SJCRH30 (cell line): ENCODE results near the gene LRGUK. TPM values are rescaled to one million over a fixed set of nuclear protein-coding genes. Genes with fewer than 3 reads are reported as not detected.
"Not testable (repeated sequence)": the region's sequence is repeated elsewhere in the genome, so short reads cannot be mapped to it uniquely, and the experiment has no call there.

Source experiments
- DNase-seq, 2 experiments: peaks; one replicate each; pipeline ENCODE4 v3.0.0-alpha.2; 2015 to 2020
- H3K27ac ChIP-seq: fragments of 250-450 bp; sonication (Bioruptor Pico); 2 replicates; pipeline ENCODE4 v1.5.1; 2020; ENCODE audit warnings: mild to moderate bottlenecking, moderate library complexity
- H3K27me3 ChIP-seq: fragments of 250-450 bp; sonication (Bioruptor Pico); 2 replicates; pipeline ENCODE4 v1.5.1; 2020; ENCODE audit warnings: mild to moderate bottlenecking, moderate library complexity
- H3K36me3 ChIP-seq: fragments of 250-450 bp; sonication (Bioruptor Pico); 2 replicates; pipeline ENCODE4 v1.5.1; 2020; ENCODE audit warnings: mild to moderate bottlenecking, moderate library complexity
- H3K4me1 ChIP-seq: fragments of 250-450 bp; sonication (Bioruptor Pico); 2 replicates; pipeline ENCODE4 v1.5.1; 2020; ENCODE audit warnings: mild to moderate bottlenecking, moderate library complexity
- H3K4me3 ChIP-seq: fragments of 250-450 bp; sonication (Bioruptor Pico); 2 replicates; pipeline ENCODE4 v1.5.1; 2020; ENCODE audit warnings: mild to moderate bottlenecking, moderate library complexity
- H3K9me3 ChIP-seq: fragments of 250-450 bp; sonication (Bioruptor Pico); replicated peaks from 2 replicates; pipeline ENCODE4 v1.5.1; 2020; ENCODE audit warnings: mild to moderate bottlenecking, moderate library complexity
- total RNA-seq: library from RNA; depleted of rRNA; stranded (reverse); fragments of >200 nt; shearing (Covaris generic); gene quantifications from 2 replicates; pipeline ENCODE4 v1.2.3, GENCODE V29; 2014

The LRGUK gene
- total RNA-seq, 1 experiment from 2014 or later, result 0.04 TPM

DNA sequence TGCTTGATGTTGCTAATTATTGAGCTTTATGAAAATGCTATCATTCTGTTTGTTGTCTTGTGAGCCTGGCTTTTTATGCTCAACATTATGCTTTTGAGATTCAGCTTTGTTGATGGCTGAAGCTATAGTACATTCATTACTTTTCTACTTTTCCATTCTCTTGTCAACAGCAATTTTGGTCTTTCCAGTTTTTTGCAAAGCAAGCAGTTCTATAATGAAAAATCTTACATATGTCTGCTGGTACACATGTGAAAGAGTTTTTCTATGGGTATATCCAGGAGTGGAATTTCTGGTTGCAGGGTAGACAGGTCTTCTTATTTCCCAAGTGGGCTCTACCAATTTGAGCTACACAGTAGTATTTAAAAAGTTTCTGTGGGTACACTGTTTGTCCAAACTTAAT is 152.8 kb downstream of the LRGUK start:
- no peak overlapping the region for H3K27ac ChIP-seq
- H3K36me3 ChIP-seq, result no peaks in the 10 kb centered on the region
- no peaks in the 10 kb centered on the region for H3K9me3 ChIP-seq
- no peaks in the 10 kb centered on the region for H3K27me3 ChIP-seq
- H3K4me3 ChIP-seq, result no peak overlapping the region
- H3K4me1 ChIP-seq, result no peaks in the 10 kb centered on the region
- no peak for DNase-seq

DNA sequence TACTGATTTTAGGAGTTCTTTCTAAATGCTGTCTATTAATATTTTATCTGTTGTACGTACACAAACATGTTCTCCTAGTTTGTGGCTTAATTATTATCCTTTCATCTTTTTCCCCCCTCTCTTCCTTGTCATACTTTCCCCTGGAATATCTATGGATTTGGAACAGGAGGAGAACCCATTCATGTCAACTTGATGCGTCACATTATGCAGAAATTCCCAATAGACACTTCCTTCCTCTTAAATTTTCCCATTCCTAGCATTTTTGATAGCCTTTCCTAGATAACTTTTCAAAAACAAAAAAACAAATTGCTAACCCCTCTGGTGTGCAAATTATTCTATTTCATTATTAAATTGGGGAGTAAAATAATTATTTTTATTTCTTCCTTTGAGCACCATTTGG is 153.4 kb downstream of the LRGUK start:
- no peak overlapping the region for H3K4me3 ChIP-seq
- H3K27ac ChIP-seq, result no peak overlapping the region
- H3K36me3 ChIP-seq, result no peaks in the 10 kb centered on the region
- no peaks in the 10 kb centered on the region for H3K9me3 ChIP-seq
- DNase-seq, result no peak
- H3K27me3 ChIP-seq, result no peaks in the 10 kb centered on the region
- no peaks in the 10 kb centered on the region for H3K4me1 ChIP-seq

GRCh38 chr7:134284011-134284410 is 156.9 kb downstream of the LRGUK start:
- no peaks in the 10 kb centered on the region for H3K4me1 ChIP-seq
- H3K27ac ChIP-seq, result no peak overlapping the region
- no peaks in the 10 kb centered on the region for H3K9me3 ChIP-seq
- H3K27me3 ChIP-seq, result no peaks in the 10 kb centered on the region
- no peaks in the 10 kb centered on the region for H3K36me3 ChIP-seq
- DNase-seq, result no peak
- H3K4me3 ChIP-seq, result no peak overlapping the region

DNA sequence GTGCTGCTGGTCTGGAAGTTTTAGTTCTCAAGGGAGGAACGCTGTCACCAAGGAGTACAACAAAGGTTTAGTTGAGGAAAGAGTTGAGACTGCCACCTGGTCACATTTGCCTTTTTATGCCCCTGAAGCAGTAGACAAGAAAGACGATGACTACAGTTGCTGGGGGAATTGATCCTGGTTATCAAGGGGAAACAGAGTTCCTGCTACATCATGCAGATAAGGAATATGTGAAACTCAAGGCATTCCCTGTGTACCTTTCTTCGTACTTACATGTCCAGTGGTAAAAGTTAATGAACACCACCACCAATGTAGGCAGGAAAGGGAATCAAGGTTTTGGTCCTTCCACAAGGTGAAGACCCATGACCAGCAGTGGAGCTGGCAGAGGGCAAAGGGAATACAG is 157.8 kb downstream of the LRGUK start:
- Histone ChIP-seq H3K4me1 (no peaks in the 10 kb centered on the region), H3K36me3 (no peaks in the 10 kb centered on the region), H3K27me3 (no peaks in the 10 kb centered on the region), H3K4me3 (no peak overlapping the region), H3K27ac (no peak overlapping the region), H3K9me3 (no peaks in the 10 kb centered on the region)
- DNase-seq, result no peak

- no peak for DNase-seq
- Histone ChIP-seq H3K36me3 (no peaks in the 10 kb centered on the region), H3K27me3 (no peaks in the 10 kb centered on the region), H3K27ac (no peak overlapping the region), H3K4me1 (0 out of 2 replicates have a peak, but pooled peaks cover 2% of the 10 kb centered on the region), H3K9me3 (no peaks in the 10 kb centered on the region), H3K4me3 (no peak overlapping the region)
Observed at GRCh38 chr7:134287916-134288659, 160.9 kb downstream of the LRGUK start.

DNA sequence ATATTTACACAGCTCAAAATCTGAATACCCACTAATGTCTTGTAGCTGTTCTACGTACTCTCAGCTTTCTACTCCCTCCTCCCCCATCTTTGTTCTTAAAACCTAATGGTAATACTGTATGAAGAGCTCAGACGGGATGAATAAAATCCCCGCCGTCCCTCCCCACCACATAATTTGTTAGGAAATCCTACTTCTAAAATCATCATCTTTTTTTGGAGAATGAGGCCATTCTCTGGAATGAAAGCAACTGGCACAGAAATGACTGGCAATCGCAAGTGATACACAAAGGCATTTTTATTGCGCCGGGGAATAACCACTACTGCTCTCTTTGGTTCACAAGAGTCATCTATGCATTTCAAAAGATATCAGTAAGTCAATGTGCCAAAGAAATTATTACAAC is 162.3 kb downstream of the LRGUK start:
- no peaks in the 10 kb centered on the region for H3K27me3 ChIP-seq
- no peaks in the 10 kb centered on the region for H3K9me3 ChIP-seq
- H3K4me3 ChIP-seq, result no peak overlapping the region
- H3K4me1 ChIP-seq, result 0 out of 2 replicates have a peak, but pooled peaks cover 2% of the 10 kb centered on the region
- H3K27ac ChIP-seq, result peak overlapping the region; percentile 46
- no peaks in the 10 kb centered on the region for H3K36me3 ChIP-seq
- DNase-seq, result peak; percentile 8 to 40

DNA sequence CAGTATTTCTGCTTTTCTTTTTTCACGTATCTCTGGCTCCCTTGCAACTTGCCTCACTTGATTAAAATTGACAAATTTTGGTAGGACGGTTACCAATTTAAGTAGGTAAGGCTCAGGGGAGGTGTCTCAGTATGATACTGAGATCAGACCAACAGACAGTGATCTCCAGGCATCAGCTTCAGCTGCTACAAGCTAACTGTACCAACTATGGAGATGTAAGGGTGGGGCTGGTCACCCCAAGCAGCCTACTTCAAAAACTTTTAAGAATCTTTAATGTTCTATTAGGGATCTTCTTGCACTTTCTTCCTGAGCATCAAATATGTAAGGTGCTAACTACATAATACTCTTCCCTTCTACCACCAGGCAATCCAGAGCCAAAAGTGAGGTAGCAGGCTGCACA is 162.7 kb downstream of the LRGUK start:
- H3K36me3 ChIP-seq, result no peaks in the 10 kb centered on the region
- H3K27me3 ChIP-seq, result no peaks in the 10 kb centered on the region
- 0 out of 2 replicates have a peak, but pooled peaks cover 2% of the 10 kb centered on the region for H3K4me1 ChIP-seq
- no peak overlapping the region for H3K4me3 ChIP-seq
- peak overlapping the region; percentile 46 for H3K27ac ChIP-seq
- no peak for DNase-seq
- no peaks in the 10 kb centered on the region for H3K9me3 ChIP-seq

DNA sequence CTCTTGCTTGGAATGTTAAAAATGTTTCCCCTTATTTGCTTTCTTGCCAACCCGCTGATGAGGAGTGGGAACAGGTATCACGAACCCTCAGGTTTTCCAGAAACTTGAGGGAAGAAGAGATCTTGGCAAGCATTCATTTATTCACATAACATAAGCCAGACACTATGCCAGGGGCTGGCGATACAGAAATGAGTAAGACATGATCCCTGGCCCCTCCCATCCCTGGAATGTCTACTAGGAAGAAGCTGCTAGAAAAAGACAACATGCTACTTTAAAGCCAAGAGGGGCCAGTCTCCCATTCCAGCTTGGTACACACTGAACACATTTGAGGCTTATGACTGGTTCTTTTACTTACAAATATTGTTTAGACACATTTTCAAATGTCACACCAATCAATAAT is 163.1 kb downstream of the LRGUK start:
- DNase-seq, result no peak
- Histone ChIP-seq H3K36me3 (peaks cover 2% of the 10 kb centered on the region; the same call in 1 of the 2 replicates), H3K27ac (peak overlapping the region; percentile 46), H3K9me3 (no peaks in the 10 kb centered on the region), H3K4me1 (0 out of 2 replicates have a peak, but pooled peaks cover 2% of the 10 kb centered on the region), H3K4me3 (no peak overlapping the region), H3K27me3 (no peaks in the 10 kb centered on the region)

DNA sequence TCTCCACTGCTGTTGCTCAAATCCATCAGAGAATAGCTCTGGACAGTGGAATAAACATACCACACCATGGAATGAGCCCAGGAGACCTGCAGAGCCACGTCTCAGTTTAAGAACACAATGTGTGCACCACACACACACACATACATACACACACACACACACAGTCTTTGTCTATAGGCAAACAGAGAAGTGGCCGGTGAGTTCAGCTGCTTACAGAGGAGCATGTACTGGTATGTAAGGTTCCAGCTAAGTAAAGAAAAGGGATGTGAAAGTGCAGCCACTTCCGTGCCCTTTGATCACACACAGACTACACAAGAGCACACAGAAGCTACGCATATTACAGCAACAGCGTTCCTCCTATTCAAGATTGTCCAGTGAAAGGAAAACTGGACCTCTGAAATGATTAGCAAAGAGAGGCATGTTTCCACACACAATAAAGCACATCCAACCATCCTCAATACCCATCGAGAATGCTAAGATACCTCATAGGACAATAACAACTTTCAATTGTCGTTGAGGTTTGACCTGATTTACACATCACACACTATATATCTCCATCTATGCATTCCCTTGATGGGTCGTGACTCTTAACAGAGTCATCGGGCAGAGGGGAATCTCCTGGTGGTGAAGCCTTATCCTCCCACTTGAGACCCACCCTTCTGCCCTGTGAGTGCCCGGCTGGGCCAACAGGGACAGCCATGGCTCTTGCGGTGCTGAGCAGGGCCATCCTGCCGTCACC is 166.0 kb downstream of the LRGUK start:
- H3K9me3 ChIP-seq, result no peaks in the 10 kb centered on the region
- H3K4me1 ChIP-seq, result 0 out of 2 replicates have a peak, but pooled peaks cover 2% of the 10 kb centered on the region
- H3K27ac ChIP-seq, result no peak overlapping the region
- H3K36me3 ChIP-seq, result peaks cover 16% of the 10 kb centered on the region; the same call in 1 of the 2 replicates
- no peaks in the 10 kb centered on the region for H3K27me3 ChIP-seq
- DNase-seq, result no peak
- no peak overlapping the region for H3K4me3 ChIP-seq

DNA sequence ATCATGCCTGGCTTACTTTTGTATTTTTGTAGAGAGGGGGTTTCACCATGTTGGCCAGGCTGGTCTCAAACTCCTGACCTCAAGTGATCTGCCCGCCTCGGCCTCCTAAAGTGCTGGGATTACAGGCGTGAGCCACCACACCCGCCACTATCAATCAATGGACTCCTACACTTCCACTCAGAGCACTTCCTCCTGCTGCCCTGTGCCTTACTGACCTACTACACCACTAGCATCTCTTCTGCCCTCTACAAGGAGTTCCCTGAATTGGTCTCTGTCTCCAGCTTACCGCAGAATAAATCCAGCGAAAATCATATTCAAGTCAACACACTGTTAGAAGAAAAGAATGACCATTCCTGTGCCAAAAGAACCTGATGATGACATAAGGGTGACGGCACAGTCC is 168.8 kb downstream of the LRGUK start:
- not testable (repeated sequence) for H3K27me3 ChIP-seq, H3K4me3 ChIP-seq

GRCh38 chr7:134297489-134297888 is 170.3 kb downstream of the LRGUK start:
- no peak for DNase-seq
- Histone ChIP-seq H3K27me3 (no peaks in the 10 kb centered on the region), H3K27ac (no peak overlapping the region), H3K4me3 (no peak overlapping the region), H3K9me3 (no peaks in the 10 kb centered on the region), H3K4me1 (no peaks in the 10 kb centered on the region), H3K36me3 (peaks cover 42% of the 10 kb centered on the region)

More for the DNA sequence above, 168.8 kb downstream of the LRGUK start:
- H3K4me1 ChIP-seq, DNase-seq, H3K9me3 ChIP-seq, H3K27ac ChIP-seq: not testable (repeated sequence)
- peaks cover 32% of the 10 kb centered on the region for H3K36me3 ChIP-seq

DNA sequence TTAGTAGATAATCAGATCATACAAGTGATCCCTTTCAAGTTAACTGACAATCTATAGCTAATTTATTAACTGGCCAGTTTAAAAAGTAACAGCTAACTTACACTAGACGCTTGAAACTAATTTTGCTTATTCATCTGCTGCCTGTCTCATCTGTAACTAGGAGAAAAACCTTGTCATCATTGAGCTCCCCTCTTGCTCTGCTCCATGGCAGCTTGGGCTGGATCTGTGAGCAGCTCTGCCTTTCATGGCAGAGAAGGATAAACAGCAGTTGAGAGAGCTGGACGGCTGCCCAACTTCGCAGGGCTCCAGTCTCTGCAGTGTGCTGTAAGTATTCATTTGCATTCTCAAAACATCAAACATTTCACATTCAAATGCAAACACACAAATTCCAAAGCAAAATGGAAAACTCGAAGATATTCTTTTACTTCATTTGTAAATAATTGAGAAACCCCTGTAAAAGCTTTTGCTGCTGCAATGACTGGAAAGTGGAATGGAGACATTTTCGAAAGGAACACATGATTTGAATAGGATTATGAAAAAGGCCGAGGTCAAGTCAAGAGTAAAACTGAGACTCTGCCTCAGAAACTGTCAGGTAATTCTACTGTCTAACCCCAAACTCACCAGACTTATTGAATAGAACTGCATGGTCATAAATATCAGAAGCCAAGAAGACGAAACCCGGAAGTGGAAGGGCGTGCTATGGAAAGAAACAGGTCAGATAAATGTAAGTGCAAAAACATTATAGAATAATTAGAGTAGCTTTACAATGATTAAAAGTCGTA is 172.0 kb downstream of the LRGUK start:
- no peak overlapping the region for H3K4me3 ChIP-seq
- H3K4me1 ChIP-seq, result no peaks in the 10 kb centered on the region
- no peak overlapping the region for H3K27ac ChIP-seq
- no peaks in the 10 kb centered on the region for H3K9me3 ChIP-seq
- no peak for DNase-seq
- H3K36me3 ChIP-seq, result peaks cover 46% of the 10 kb centered on the region
- H3K27me3 ChIP-seq, result no peaks in the 10 kb centered on the region

- no peak overlapping the region for H3K27ac ChIP-seq
Observed at GRCh38 chr7:134300988-134301387, 173.8 kb downstream of the LRGUK start.

DNA sequence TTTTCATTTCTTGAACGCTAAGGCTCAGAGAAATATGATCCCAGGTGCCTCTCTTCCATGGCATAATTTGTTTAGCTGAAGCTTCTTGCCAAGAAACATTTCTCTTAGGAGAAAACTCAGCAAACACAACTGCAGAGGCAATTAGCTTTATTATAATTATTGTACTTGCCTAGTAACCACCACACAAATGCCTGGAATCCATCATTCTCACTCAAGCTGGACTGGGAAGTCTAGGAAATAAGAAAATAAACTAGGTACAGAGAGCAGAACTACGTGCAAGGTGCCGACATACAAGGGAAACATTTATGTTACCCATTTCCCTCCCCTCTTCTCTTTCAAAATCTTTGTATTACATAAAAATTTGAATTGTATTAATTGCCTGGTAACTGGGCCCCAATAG is 174.5 kb downstream of the LRGUK start:
- Histone ChIP-seq H3K36me3 (peaks cover 47% of the 10 kb centered on the region), H3K27ac (no peak overlapping the region), H3K27me3 (no peaks in the 10 kb centered on the region), H3K4me3 (no peak overlapping the region), H3K4me1 (no peaks in the 10 kb centered on the region), H3K9me3 (no peaks in the 10 kb centered on the region)
- DNase-seq, result no peak

More at GRCh38 chr7:134300988-134301387, 173.8 kb downstream of the LRGUK start:
- Histone ChIP-seq H3K27me3 (no peaks in the 10 kb centered on the region), H3K4me3 (no peak overlapping the region), H3K9me3 (no peaks in the 10 kb centered on the region), H3K4me1 (no peaks in the 10 kb centered on the region), H3K36me3 (peaks cover 50% of the 10 kb centered on the region)
- DNase-seq, result no peak

GRCh38 chr7:134302120-134302519 is 175.0 kb downstream of the LRGUK start:
- Histone ChIP-seq H3K4me3 (no peak overlapping the region), H3K27ac (no peak overlapping the region), H3K9me3 (no peaks in the 10 kb centered on the region), H3K27me3 (no peaks in the 10 kb centered on the region), H3K36me3 (peaks cover 47% of the 10 kb centered on the region), H3K4me1 (no peaks in the 10 kb centered on the region)
- no peak for DNase-seq
